OCI-LY7 (cell line): ENCODE measurements around the gene THAP11. TPM values are rescaled to one million over a fixed set of nuclear protein-coding genes. Genes with fewer than 3 reads are reported as not detected.

ENCODE experiments used
- BruUV-seq: library from RNA; stranded (reverse); fragments of 400-500 nt; replicated peaks from 2 replicates; lab custom pipeline; 2021; lab: Mats Ljungman, UMichigan
- CTCF ChIA-PET: fragments of 300-600 bp; sonication (Branson Sonifier 250); formaldehyde crosslinking; loops from one replicate; lab custom pipeline; 2022; ENCODE audit warnings: antibody characterized with exemption; ENCODE audit not compliant: unreplicated experiment; lab: Charles Lee
- POLR2A ChIA-PET: fragments of 300-600 bp; sonication (Branson Sonifier 250); formaldehyde crosslinking; loops from one replicate; lab custom pipeline; 2022; ENCODE audit warnings: antibody characterized with exemption; lab: Charles Lee
- DNase-seq: peaks from one replicate; pipeline ENCODE4 v3.0.0-alpha.2; 2015; ENCODE audit warnings: low spot score
- H2AFZ ChIP-seq: fragments of 200-600 bp; sonication (generic), shearing (Covaris generic); 2 replicates; pipeline ENCODE4 v1.6.1; 2014; ENCODE audit warnings: mild to moderate bottlenecking, antibody characterized with exemption, low read length, moderate library complexity
- H3K27ac ChIP-seq: fragments of 200-600 bp; sonication (generic); 2 replicates; pipeline ENCODE4 v1.5.1; 2014; ENCODE audit warnings: mixed run types, low read depth, mild to moderate bottlenecking, moderate library complexity, low read length, inconsistent platforms; ENCODE audit not compliant: poor library complexity, severe bottlenecking
- H3K36me3 ChIP-seq: fragments of 200-600 bp; sonication (generic); 2 replicates; pipeline ENCODE4 v1.6.1; 2014; ENCODE audit warnings: mild to moderate bottlenecking, antibody characterized with exemption, low read length, moderate library complexity, mixed read lengths; ENCODE audit not compliant: insufficient read depth
- H3K4me1 ChIP-seq: fragments of 200-600 bp; sonication (generic); 2 replicates; pipeline ENCODE4 v1.5.1; 2014; ENCODE audit warnings: mild to moderate bottlenecking, low read length; ENCODE audit not compliant: insufficient read depth, poor library complexity, severe bottlenecking
- H3K4me2 ChIP-seq: fragments of 200-600 bp; sonication (generic); 2 replicates; pipeline ENCODE4 v1.6.1; 2014; ENCODE audit warnings: mild to moderate bottlenecking, low read length
- H3K4me3 ChIP-seq: fragments of 200-600 bp; sonication (generic); 2 replicates; pipeline ENCODE4 v1.5.1; 2014; ENCODE audit warnings: mild to moderate bottlenecking, low read depth, low read length; ENCODE audit not compliant: poor library complexity, severe bottlenecking
- H3K79me2 ChIP-seq: fragments of 200-600 bp; sonication (generic); 2 replicates; pipeline ENCODE4 v1.6.1; 2016; ENCODE audit warnings: low read depth, mild to moderate bottlenecking, low read length, moderate library complexity, mixed read lengths; ENCODE audit not compliant: insufficient read depth
- H3K9me2 ChIP-seq: fragments of 200-600 bp; sonication (generic); 2 replicates; pipeline ENCODE4 v1.6.1; 2016; ENCODE audit warnings: mild to moderate bottlenecking, low read length, mixed read lengths; ENCODE audit not compliant: insufficient read depth
- H3K9me3 ChIP-seq: fragments of 200-600 bp; sonication (generic); 2 replicates; pipeline ENCODE4 v1.6.1; 2014; ENCODE audit warnings: mild to moderate bottlenecking, mixed run types, low read length, mixed read lengths
- H4K20me1 ChIP-seq: fragments of 200-600 bp; sonication (generic); 2 replicates; pipeline ENCODE4 v1.6.1; 2014; ENCODE audit warnings: mild to moderate bottlenecking, antibody characterized with exemption, low read length, moderate library complexity, mixed read lengths; ENCODE audit not compliant: insufficient read depth
- EZH2phosphoT487 ChIP-seq: fragments of 200-600 bp; sonication (generic); IDR thresholded peaks from 2 replicates; pipeline ENCODE4 v1.6.1; 2018; ENCODE audit warnings: low read depth, borderline replicate concordance, mild to moderate bottlenecking, mixed run types, antibody characterized with exemption, low read length, moderate library complexity, mixed read lengths
- intact Hi-C: fragments of 100-400 bp; cut with micrococcal nuclease; formaldehyde crosslinking; loops from one replicate; pipeline ENCODE4 v1.10.0; 2022; ENCODE audit not compliant: unreplicated experiment
- total RNA-seq, 2 experiments: library from RNA; depleted of rRNA in 1 of 2; stranded (reverse); fragments of >200 nt in 1 of 2; shearing (Covaris generic) in 1 of 2; gene quantifications; 2 replicates each; pipeline ENCODE4 v1.2.3, GENCODE V29; 2014 to 2022
- TF ChIP-seq, protein P1 (sequence below): fragments of 200-600 bp; sonication (generic); conservative IDR thresholded peaks from 2 replicates; pipeline ENCODE4 v1.5.1; 2014; ENCODE audit warnings: mild to moderate bottlenecking, antibody characterized with exemption, low read length, moderate library complexity, mixed read lengths

Gene THAP11
- total RNA-seq, 2 experiments from 2014 or later = 39.5 to 66.3 TPM

DNA sequence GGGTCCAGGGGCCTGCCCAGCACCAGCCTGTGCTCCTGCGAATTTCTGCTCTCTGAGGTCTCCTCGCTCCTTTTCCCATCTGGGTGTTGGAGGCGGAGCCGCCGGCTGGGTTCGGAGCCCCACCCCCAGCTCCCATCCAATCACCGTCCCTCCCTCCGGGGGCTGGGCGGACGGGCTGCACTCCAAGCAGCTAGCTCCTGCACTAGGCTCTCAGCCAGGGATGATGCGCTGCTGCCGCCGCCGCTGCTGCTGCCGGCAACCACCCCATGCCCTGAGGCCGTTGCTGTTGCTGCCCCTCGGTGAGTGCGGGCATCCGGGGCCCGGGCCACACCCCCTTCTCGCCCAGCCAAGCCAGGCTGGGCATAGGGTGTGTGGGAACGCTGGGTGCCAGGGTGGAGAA lies 42.6 kb downstream of the THAP11 start, which contains the start of gene NRN1L:
Gene NRN1L, plus strand, starts transcription at position 202 of the 400 bp plus-strand sequence. Its CDS starts 19 bp downstream, at position 221.
- TF ChIP-seq EZH2phosphoT487 = no peak
- TF ChIP-seq, protein P1, sequence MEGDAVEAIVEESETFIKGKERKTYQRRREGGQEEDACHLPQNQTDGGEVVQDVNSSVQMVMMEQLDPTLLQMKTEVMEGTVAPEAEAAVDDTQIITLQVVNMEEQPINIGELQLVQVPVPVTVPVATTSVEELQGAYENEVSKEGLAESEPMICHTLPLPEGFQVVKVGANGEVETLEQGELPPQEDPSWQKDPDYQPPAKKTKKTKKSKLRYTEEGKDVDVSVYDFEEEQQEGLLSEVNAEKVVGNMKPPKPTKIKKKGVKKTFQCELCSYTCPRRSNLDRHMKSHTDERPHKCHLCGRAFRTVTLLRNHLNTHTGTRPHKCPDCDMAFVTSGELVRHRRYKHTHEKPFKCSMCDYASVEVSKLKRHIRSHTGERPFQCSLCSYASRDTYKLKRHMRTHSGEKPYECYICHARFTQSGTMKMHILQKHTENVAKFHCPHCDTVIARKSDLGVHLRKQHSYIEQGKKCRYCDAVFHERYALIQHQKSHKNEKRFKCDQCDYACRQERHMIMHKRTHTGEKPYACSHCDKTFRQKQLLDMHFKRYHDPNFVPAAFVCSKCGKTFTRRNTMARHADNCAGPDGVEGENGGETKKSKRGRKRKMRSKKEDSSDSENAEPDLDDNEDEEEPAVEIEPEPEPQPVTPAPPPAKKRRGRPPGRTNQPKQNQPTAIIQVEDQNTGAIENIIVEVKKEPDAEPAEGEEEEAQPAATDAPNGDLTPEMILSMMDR = no peak
- no peak within 1 kb of the TSS for H2AFZ ChIP-seq
- CTCF ChIA-PET = no interaction called here
- H3K9me3 ChIP-seq = no peaks in the 10 kb centered on the region
- H3K27ac ChIP-seq = no peak within 1 kb of the TSS
- POLR2A ChIA-PET = no interaction called here
- intact Hi-C loops = loop anchor here (5.0 kb wide), 1 partner anchor 178 kb away; no protein-coding TSS in a partner anchor
- peaks cover 61% of the 10 kb centered on the region for H3K36me3 ChIP-seq
- no peaks in the 10 kb centered on the region for H3K4me1 ChIP-seq
- H3K4me3 ChIP-seq = no peak within 1 kb of the TSS
- H3K9me2 ChIP-seq = no peaks in the 10 kb centered on the region
- no TSS peak for BruUV-seq
- no peak within 1 kb of the TSS for H3K4me2 ChIP-seq
- H4K20me1 ChIP-seq = no peaks in the 10 kb centered on the region
- no peaks in the 10 kb centered on the region for H3K79me2 ChIP-seq
- DNase-seq = no peak

DNA sequence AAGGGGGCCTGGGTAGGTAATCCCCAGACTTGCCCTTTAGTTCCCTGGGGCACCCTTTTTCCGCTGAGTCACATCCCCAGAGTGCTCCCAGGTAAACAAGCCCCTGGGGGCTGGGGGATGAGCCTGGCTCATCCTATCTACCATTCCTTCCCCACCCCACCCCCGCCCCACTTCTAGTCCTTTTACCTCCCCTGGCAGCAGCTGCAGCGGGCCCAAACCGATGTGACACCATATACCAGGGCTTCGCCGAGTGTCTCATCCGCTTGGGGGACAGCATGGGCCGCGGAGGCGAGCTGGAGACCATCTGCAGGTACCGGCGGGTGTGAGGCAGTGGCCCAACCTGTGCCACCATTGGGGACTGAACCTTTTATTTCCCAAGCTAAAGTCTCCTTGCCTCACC lies 43.4 kb downstream of the THAP11 start:
- no peak for DNase-seq
- H3K4me1 ChIP-seq = no peaks in the 10 kb centered on the region
- H3K4me2 ChIP-seq = no peak overlapping the region
- H3K36me3 ChIP-seq = peaks cover 53% of the 10 kb centered on the region; the same call in 1 of the 2 replicates
- intact Hi-C loops = no loop called here
- CTCF ChIA-PET = no interaction called here
- H4K20me1 ChIP-seq = no peaks in the 10 kb centered on the region
- H3K27ac ChIP-seq = no peak overlapping the region
- H3K4me3 ChIP-seq = no peak overlapping the region
- H3K9me2 ChIP-seq = no peaks in the 10 kb centered on the region
- BruUV-seq = no TSS peak
- no peaks in the 10 kb centered on the region for H3K9me3 ChIP-seq
- POLR2A ChIA-PET = no interaction called here
- no peak for TF ChIP-seq EZH2phosphoT487
- TF ChIP-seq, protein P1 = no peak
- no peaks in the 10 kb centered on the region for H3K79me2 ChIP-seq
- no peak overlapping the region for H2AFZ ChIP-seq

DNA sequence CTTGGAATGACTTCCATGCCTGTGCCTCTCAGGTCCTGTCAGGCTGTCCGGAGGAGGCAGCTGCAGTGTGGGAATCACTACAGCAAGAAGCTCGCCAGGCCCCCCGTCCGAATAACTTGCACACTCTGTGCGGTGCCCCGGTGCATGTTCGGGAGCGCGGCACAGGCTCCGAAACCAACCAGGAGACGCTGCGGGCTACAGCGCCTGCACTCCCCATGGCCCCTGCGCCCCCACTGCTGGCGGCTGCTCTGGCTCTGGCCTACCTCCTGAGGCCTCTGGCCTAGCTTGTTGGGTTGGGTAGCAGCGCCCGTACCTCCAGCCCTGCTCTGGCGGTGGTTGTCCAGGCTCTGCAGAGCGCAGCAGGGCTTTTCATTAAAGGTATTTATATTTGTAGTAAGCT lies 43.9 kb downstream of the THAP11 start:
- Histone ChIP-seq H3K79me2 (no peaks in the 10 kb centered on the region), H3K9me2 (no peaks in the 10 kb centered on the region), H3K9me3 (no peaks in the 10 kb centered on the region), H2AFZ (no peak overlapping the region), H3K36me3 (peaks cover 48% of the 10 kb centered on the region; the same call in 1 of the 2 replicates), H3K4me3 (no peak overlapping the region), H3K4me1 (no peaks in the 10 kb centered on the region), H3K27ac (no peak overlapping the region), H4K20me1 (no peaks in the 10 kb centered on the region), H3K4me2 (no peak overlapping the region)
- TF ChIP-seq EZH2phosphoT487 = no peak
- TF ChIP-seq, protein P1 = no peak
- BruUV-seq = no TSS peak
- CTCF ChIA-PET = no interaction called here
- intact Hi-C loops = no loop called here
- POLR2A ChIA-PET = no interaction called here
- DNase-seq = no peak
